NCI-H446 (cell line): ENCODE measurements around the gene SLC22A12.
"Not testable (repeated sequence)": the region's sequence is repeated elsewhere in the genome, so short reads cannot be mapped to it uniquely, and the experiment has no call there.

ENCODE experiments used
- DNase-seq, 2 experiments: peaks; one replicate each; lab custom pipeline; 2025; lab: John Stamatoyannopoulos, UW

Gene SLC22A12

DNA sequence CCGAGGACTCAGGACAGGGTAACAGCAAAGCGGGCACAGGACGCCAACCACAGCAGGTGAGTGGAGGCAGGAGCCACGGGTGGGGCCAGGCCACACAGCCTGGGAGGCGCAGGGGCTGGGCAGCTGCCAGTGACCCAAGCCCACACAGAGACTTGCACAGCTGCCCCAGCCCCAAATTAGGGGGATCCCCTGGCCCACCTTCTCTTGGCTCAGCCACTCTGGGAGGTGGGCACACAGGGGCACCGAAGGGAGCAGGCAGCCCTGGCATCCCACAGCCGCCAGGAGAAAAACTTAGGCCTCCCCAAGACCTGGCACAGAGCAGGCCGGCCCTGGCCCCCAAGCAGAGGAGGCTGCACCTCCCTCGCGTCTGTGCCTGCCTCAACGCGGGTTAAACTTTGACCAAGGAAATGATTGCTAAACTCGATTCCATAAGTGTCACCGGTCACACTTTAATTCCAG is at the start of gene SLC22A12:
SLC22A12 (plus strand) TSS at position 458 of the 459 bp plus-strand sequence. CDS start 337 bp downstream, outside the sequence.
- DNase-seq: no peak

DNA sequence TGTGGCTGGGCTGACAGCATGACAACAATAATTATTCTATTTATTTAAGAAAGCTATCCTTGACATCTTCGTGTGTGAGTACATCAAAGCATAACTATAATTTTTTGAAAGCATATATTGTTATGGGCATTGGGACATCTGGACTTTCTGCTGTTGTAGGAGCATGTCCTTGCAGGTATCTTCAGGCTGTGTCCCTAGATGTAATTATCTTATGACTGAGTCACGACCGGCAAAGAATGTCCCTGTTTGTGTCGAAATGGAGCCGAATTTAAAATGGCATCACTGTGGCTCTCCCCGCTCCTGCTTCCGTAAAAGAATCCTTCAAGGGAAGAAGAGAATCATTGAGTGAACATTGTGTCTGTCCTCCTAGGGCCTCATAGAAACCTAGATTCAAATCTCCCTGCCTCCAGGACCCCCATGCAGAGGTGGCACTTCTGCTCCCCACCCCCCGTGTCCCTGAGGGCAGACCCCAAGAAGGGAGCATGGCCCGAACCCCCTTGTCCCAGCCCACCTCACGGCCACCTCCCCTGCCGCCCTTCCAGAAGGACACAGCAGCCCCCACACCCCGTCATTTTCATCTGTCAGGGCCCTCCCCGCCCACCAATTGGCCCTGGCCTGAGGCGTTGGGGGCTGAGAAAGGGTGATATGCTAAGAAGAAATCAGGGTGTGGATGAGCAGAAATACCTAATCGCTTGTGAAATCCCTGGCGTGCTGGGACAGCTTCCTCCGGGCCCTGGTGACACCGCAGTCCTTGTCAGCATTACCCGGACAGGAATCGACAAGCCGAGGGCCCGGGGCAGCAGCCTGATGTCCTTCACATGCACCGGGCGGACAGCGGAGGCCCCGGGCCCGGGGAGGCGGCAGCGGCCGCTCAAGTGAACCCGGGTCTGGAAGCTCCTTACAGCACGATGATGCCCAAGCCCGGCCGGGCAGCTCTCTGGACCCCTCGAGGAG is 48.6 kb upstream of the SLC22A12 start:
- no peak for DNase-seq

DNA sequence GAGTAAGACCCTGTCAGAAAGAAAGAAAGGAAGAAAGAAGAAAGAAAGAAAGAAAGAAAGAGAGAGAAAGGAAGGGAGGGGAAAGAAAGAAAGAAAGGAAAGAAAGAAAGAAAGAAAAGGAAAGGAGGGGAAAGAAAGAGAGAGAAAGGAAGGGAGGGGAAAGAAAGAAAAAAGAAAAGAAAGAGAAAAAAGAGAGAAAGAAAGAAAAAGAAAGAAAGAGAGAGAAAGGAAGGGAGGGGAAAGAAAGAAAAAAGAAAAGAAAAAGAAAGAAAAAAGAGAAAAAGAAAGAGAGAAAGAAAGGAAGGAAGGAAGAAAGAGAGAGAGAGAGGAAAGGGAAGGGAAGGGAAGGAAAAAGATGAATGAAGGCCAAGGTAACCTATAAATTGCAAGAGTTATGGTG is 47.2 kb upstream of the SLC22A12 start:
- no peak for DNase-seq

DNA sequence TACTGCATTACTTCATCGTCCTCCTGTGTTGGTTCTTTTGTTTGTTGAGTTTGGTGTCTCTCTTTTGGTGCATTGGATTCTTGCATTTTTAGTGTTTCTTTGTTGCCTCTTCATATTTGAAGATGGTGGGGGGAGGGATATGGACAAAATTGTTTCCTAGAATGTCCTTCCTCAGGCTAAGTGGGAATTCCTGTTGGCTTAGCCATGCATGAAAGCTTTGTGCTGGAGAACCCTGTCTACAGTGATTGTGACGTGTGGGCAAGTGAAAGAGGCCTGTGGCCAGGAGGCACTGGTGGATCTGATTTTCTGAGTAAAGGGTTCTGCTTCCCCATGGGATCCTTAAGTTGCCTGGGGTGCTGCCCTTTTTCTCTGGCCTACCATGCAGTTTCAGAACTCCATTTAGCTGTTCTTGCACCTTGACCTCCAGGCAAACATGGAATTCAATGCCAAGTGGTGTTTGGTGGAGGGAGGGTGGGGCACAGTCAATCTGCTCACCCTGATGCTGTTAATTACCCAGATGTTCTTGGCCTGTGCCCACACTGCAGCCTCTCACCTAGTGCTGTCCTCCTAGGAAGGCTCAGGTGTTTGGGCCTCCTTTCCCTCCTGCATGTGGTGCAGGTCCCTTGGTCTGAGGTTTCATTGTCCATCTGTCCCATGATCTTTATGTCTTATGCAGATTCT is 46.3 kb upstream of the SLC22A12 start:
- no peak for DNase-seq

DNA sequence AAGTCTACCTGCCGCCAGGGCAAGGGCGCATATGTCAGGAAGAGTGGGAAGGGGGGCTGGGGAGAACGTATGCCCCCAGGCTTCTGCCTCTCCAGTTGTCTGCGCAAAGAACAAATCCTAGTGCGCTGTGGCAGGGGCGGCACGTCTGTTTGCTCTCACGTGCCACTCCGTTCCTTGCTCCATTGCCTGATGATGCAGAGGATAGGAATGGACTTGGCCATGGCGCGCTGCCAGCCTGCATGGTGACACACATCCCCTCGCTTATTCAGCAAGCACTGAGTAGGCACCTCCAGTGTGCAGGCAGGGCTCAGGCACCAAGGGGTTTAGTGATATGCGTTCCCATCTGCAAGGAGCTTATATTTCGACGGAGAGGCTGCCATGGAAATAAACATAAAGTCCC is 45.4 kb upstream of the SLC22A12 start:
- DNase-seq: no peak

DNA sequence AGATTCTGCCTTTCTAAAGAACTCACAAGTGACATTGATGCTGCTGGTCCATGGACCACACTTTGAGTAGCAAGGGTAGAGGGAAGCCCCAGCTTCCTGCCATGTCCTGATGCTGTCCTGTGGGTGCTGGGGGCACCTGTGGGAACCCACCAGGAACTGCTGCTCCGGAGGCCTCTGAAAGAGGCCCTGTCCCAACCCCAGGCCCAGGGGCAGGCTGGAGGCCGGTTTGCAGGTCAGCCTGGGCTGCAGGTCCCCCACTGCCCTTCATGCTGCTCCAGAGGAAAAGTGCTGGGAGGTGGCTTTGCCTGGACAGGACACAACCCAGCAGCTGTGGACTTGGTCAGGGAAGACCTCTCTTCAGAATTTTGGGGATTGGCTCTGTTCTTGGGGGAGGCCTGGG is 44.8 kb upstream of the SLC22A12 start:
- no peak for DNase-seq

DNA sequence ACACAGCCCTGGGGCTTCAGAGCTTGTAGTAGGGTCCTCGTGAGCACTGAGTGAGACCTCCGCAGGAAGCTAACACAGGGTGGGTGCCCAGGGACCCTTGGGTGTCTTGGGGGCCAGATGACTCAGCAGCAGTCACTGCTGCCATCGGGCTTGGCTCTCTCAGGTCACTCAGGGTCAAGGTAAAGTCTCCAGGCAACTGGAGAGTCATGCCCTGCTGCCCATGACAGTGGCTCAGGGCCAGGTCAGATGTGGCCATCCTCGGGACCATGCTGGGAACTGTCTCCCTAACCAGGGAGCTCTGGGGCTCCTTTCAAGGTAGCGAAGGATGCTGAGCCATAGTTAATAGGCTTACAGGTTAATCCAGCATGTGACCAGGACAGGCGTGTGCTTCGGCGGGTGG is 44.4 kb upstream of the SLC22A12 start:
- DNase-seq: no peak

DNA sequence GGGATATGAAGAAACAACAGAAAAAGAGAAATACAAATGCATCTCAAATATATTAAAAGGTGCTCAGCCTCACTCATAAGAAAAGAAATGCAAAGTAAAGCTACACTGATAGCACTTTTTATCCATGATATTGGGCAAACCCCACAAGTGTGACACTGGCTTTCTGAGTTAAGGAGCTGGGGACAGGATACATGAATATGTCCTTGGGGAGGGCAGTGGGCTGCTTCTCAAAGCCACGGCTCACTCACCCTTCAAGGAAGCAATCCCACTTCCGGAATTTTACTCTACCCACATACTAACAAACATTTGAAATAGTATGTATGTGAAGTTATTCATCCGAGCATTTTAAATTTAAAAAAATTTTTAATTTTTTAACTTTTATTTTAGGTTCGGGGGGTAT is 41.1 kb upstream of the SLC22A12 start:
- no peak for DNase-seq

DNA sequence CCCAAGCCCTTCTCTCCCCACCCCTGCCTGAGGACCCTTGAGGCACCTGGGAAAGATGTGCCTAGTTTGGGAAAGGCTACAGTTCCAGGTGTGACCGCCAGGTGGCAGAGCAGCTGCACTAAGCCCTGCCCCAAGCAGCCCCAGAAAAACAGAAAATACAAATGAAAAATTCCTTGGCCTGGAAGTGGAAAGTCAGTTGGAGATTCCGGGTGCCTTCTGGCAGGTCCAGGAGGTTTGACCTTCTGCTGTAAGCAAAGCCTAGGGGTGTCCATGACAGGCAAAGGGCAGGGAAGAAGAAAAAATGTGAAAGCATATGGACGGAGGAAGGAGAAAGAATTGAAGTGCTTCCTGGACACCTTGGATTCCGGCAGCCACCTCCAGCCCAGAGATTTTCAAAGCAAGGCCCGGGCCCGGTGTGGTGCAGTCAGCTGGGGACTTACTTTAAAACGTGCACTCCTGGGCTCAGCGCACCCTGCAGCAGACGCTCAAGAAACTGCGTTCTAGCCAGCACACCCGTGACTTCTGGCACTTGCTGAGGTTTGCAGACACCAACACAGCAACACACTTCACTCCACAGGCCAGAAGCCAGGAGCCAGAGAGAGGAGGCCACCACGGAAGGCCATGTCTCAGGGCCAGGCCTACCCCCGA is 37.3 kb upstream of the SLC22A12 start:
- peak; percentile 29 to 61 for DNase-seq

DNA sequence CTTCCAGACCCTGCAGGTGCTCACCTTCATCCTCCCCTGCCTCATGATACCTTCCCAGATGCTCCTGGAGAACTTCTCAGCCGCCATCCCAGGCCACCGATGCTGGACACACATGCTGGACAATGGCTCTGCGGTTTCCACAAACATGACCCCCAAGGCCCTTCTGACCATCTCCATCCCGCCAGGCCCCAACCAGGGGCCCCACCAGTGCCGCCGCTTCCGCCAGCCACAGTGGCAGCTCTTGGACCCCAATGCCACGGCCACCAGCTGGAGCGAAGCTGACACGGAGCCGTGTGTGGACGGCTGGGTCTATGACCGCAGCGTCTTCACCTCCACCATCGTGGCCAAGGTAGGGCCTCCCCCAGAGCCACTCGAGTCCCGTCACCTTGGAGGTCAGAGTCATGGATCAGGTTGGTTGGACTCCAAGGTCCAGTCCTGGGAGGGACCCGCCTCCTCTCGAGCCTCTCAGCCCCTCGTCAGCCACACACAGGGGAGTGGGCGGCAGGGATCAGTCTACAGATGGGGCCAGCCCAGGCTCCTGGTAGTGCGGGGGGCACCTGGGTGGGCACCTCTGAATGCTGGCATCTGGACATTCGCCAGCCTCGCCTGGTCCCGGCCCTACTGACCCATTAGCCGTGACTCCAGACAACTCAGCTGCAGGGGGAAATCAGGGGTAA is 34.8 kb upstream of the SLC22A12 start:
- no peak for DNase-seq

DNA sequence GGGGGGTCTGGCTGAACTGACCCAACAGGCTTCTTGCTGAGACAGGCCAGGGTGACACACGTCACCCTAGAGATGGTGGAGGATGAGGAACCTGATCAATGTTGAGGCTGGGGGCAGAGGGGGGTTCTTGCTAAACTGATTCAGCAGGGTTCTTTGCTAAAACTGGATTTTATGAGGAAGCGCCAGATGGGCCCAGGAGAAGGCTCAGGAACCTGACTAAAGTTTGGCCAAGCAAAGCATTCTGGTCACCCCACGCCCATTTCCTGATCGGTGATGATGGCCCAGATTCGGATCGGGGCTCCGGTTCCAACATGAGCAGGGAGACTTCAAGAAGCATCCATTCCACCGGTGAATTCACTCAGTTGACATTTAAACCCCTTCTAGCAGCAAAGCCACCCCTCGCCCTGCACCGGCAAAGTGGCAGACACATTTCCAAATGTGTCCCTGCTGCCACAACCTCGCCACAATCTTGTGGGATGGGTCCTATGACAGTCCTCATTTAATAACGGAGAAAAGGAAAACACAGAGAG is 34.2 kb upstream of the SLC22A12 start:
- DNase-seq: no peak

DNA sequence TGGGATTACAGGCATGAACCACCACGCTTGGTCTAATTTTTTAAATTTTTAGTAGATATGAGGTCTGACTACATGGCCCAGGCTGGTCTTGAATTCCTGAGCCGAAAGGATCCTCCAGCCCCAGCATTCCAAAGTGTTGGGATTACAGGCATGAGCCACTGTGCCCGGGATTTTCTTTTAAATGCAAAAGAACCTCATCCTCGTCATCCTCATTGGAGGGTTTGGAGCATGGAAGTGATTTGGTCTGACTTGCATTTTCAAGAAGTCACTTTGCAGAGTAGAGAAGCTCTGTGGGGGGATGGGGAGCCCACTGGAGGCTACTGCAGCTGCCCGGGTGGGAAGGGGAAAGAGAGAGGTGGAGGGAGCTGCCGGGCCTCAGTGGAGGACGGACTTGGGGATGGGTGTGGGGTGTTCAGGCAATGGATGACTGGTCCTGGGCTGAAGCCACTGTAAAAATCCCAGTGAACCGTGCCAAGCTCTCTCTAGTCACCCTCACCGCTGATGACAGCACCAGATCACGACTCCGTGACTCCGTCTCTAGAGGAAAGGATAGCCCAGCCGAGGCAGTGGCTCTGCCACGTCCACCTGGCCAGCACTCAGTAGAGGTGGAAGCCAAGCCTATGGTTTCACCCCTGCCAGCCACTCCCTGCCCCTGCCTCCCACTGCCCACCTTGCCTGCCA is 32.8 kb upstream of the SLC22A12 start:
- DNase-seq: no peak

DNA sequence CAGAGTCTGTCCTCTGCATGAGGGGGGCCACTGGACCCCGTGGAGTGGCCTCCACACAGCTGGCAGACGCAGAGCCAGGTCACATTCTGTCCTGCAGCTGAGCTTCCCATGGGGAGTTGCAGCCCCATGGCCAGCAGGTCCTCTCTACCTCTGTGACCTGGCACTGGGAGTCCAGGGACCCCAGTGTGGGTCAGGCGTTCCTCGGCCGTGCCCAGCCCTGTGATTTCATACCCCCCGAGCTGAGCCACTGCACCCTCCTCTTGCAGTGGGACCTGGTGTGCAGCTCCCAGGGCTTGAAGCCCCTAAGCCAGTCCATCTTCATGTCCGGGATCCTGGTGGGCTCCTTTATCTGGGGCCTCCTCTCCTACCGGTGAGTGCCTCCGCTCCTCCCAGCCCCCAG is 32.2 kb upstream of the SLC22A12 start:
- DNase-seq: no peak

DNA sequence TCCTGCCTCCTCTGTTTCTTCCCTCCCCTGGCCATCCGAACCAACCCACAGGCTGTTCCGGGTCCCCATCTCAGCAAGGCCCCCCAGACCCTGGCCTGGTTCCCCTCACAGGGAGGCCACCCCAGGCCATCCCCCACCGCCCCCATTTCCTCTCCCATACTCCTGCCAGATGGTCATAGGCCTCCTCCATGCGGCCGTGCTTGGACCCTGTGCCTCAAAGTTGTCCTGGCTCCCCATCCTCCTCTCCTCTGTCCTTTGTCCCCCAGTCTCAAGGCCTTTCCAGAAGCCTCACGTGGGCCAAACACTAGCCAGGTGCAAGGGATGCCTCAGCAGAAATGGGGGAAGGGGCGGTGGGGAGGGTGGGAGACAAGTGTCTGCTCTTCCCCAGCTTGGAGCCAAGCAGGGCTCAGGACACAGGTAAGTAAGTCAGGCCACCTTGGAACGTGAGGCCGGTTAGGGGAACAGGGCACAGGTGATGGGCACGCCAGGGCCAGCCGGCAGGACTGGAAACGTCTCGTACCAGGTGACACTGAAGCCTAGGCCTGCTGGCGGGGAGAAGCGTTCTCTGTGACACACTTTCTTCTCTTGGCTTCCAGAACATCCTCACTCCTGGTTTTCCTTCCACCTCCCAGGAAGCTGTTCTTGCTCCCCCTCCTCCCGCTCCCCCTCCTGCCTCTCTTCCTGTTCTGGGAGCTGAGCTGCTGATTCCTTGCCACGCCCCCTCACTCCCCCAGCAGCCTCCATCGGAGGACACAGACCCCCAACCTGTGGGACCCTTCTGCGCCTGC is 31.5 kb upstream of the SLC22A12 start:
- DNase-seq: no peak

DNA sequence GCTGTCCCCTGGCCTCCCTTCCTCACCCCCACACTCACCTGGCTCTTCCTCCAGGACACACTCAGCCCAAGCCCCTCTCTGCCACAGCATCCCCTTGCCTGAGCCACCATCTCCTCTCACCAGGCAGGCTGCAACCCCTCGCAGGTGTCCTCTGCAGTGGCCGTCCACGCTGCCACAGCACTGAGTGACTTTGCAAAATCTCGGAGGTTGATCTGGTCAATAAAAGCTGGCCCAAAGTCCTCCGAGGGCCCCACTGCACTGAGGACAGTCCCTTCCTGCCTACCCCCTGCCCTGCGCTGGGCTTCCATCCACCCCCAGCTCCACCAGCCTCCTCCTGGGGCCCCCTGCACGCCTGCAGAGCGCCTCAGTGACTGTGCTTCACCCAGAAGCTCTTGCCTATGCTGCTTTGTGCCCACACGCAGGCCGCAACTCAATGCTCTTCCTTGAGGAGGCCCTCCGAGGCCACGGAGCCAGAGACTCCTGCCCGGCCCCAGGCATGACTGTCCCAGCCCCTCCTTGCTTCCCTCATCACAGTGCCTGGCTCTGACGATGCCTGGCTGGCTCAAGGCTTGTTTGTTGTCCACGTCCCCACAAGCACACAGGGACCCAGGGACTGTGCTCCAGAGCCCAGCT is 30.8 kb upstream of the SLC22A12 start:
- no peak for DNase-seq

DNA sequence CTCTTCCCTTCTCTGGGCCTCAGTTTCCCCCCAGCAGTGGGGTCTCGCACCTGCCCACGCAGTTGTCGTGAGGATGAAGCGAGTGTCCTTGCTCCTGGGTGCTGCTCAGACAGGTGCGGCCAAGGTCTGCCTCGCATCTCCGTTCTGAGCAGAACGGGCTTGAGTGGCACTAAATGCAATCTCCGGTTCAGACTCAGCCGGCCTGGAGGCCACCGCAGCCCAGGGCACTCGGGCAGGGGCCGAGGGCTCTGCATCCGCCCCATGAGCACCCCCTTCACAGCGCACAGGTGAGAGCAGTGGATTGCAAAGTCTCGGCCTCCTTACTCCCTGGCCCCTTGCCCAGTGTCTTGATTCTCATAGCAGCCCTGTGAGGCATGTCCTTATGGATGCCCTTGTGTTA is 30.1 kb upstream of the SLC22A12 start:
- DNase-seq: no peak

DNA sequence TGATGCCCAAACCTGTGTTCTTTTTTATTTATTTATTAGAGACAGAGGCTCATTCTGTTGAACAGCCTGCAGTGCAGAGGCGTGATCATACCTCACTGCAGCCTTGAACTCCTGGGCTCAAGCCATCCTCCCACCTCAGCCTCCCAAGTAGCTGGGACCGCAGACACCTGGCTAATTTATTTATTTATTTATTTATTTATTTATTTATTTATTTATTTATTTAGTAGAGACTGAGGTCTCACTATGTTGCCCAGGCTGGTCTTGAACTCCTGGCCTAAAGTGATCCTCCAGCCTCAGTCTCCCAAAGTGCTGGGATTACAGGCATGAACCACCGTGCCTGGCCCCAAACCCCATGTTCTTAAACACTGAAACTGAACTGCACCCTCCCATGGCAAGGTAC is 29.6 kb upstream of the SLC22A12 start:
- DNase-seq: not testable (repeated sequence)

DNA sequence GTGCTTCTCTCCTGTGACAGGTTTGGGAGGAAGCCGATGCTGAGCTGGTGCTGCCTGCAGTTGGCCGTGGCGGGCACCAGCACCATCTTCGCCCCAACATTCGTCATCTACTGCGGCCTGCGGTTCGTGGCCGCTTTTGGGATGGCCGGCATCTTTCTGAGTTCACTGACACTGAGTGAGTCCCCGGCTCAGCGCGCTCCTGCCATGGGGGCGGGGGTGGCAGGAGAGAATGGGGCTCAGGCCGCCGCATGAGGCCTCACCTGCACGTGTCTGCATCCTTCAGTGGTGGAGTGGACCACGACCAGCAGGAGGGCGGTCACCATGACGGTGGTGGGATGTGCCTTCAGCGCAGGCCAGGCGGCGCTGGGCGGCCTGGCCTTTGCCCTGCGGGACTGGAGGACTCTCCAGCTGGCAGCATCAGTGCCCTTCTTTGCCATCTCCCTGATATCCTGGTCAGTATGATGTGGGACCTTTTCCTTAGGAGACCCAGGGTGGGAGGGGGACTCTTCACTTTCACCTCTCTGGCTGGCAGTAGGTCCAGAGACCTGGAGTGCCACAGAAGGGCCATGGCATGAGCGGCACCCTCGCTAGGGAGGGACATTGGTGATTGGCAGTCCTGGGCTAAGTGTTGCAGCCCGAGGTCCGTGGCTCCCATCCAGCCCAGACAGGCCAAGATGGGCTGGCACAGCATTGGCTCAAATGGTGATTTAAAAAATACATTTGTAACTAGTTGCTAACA is 28.9 kb upstream of the SLC22A12 start:
- DNase-seq: no peak

DNA sequence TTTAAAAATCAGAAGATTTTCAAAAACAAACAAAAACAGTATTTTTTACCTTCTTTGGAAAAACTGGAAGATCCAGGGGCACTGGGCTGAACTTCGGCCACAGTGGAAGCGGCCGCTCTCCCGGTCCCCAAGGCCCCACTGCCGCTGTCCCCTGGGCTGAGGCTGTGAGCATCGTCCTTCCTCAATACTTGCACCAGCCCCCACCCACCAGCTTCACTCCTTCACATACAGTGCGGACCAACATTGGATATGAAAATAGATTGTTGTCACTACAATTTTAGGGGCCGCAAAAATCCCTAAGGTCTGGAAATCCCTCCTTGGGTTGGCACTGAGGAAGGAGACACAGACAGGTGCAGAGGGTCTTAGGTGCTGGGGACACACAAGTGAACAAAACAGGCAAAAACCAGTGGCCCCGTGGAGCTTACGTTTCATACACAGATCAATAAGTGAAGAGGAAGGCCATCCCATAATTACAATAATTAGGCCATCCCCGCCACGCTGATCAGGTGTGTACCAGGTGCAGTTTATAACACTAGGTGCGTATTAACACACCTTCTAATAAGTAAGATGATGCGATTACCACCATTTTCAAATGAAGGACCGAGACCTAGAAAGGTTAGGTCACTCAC is 28.2 kb upstream of the SLC22A12 start:
- no peak for DNase-seq
